Choroid plexus epithelial cell (primary cell): ENCODE measurements around the gene TSPAN4.

ENCODE experiments used
- DNase-seq: peaks from one replicate; pipeline ENCODE4 v3.0.0-alpha.2; 2010; ENCODE audit warnings: low read depth
- H3K4me3 ChIP-seq: 2 replicates; pipeline ENCODE4 v1.5.1; 2011; ENCODE audit warnings: low read depth, mild to moderate bottlenecking, control low read depth, low read length, moderate library complexity
- CTCF ChIP-seq: conservative IDR thresholded peaks from 2 replicates; pipeline ENCODE4 v1.5.1; 2011; ENCODE audit warnings: low read depth, mild to moderate bottlenecking, control low read depth, inconsistent platforms, low read length, moderate library complexity

Gene TSPAN4

GRCh38 chr11:837990-838307 lies 4.7 kb upstream of the TSPAN4 start:
- DNase-seq, result no peak
- no peak for TF ChIP-seq CTCF
- H3K4me3 ChIP-seq, result no peak overlapping the region

- H3K4me3 ChIP-seq, result no peak overlapping the region
- DNase-seq, result peak; percentile 37
- peak; percentile 32 for TF ChIP-seq CTCF
Observed at GRCh38 chr11:838441-839279, 4.0 kb upstream of the TSPAN4 start.

GRCh38 chr11:839280-839623 lies 3.4 kb upstream of the TSPAN4 start:
- no peak for DNase-seq
- no peak overlapping the region for H3K4me3 ChIP-seq
- no peak for TF ChIP-seq CTCF

- peak; percentile 57 for TF ChIP-seq CTCF
- DNase-seq, result peak; percentile 41
- peak overlapping the region; percentile 1 for H3K4me3 ChIP-seq
Observed at GRCh38 chr11:839875-840617, 2.6 kb upstream of the TSPAN4 start.

- DNase-seq, result no peak
- H3K4me3 ChIP-seq, result peak overlapping the region; percentile 91
- no peak for TF ChIP-seq CTCF
Observed at GRCh38 chr11:841981-842369, 677 bp upstream of the TSPAN4 start.

- TF ChIP-seq CTCF, result no peak
- DNase-seq, result no peak
- H3K4me3 ChIP-seq, result peak overlapping the region; percentile 91
Observed at GRCh38 chr11:843086-843734, 558 bp downstream of the TSPAN4 start.
